Measurements from ENCODE around the gene ANLN. TPM values are rescaled to one million over a fixed set of nuclear protein-coding genes. Genes with fewer than 3 reads are reported as not detected.

The ANLN gene
- polyA plus RNA-seq, 1 donor (not counting 4 experiments of a cell fraction or from before 2014, with no cell fraction given) = 65.8 TPM

GRCh38 chr7:36400606-36401005, 10.9 kb downstream of the ANLN start:
- no peak for TF ChIP-seq EZH2 (IDR thresholded peaks at IDR 0.05; ENCODE audit: low read length)
- TF ChIP-seq, protein P1, sequence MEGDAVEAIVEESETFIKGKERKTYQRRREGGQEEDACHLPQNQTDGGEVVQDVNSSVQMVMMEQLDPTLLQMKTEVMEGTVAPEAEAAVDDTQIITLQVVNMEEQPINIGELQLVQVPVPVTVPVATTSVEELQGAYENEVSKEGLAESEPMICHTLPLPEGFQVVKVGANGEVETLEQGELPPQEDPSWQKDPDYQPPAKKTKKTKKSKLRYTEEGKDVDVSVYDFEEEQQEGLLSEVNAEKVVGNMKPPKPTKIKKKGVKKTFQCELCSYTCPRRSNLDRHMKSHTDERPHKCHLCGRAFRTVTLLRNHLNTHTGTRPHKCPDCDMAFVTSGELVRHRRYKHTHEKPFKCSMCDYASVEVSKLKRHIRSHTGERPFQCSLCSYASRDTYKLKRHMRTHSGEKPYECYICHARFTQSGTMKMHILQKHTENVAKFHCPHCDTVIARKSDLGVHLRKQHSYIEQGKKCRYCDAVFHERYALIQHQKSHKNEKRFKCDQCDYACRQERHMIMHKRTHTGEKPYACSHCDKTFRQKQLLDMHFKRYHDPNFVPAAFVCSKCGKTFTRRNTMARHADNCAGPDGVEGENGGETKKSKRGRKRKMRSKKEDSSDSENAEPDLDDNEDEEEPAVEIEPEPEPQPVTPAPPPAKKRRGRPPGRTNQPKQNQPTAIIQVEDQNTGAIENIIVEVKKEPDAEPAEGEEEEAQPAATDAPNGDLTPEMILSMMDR (optimal IDR thresholded peaks at IDR 0.05 in 1 of 3, IDR thresholded peaks at IDR 0.05 in 1 of 3, conservative IDR thresholded peaks at IDR 0.05 in 1 of 3; ENCODE audit: extremely low read depth in 1 of 3, insufficient read depth in 2 of 3, low read length in 3 of 3) = no peak
- H3K79me2 ChIP-seq (ENCODE audit: control insufficient read depth, insufficient read depth, low read length) = peaks cover 85% of the 10 kb centered on the region
- peaks cover 2% of the 10 kb centered on the region for H4K20me1 ChIP-seq (ENCODE audit: control insufficient read depth, extremely low read depth, insufficient read depth, low read length)
- H3K9ac ChIP-seq (ENCODE audit: control insufficient read depth, extremely low read depth, insufficient read depth, low read length) = no peak overlapping the region
- no peak for FAIRE-seq
- no peak overlapping the region for H2AFZ ChIP-seq (ENCODE audit: control insufficient read depth, low read length)
- no peak overlapping the region for H3K4me2 ChIP-seq (ENCODE audit: control insufficient read depth, extremely low read depth, insufficient read depth, low read depth, low read length)
- H3K36me3 ChIP-seq (ENCODE audit: control insufficient read depth in 2 of 2, extremely low read depth in 1 of 2, insufficient read depth in 2 of 2, low read length in 2 of 2) = peaks cover 2 to 34% of the 10 kb centered on the region in 2 experiments
- dilution Hi-C loops (cut with MboI; ENCODE audit: extremely low pct_ligation_motif_present, low sequenced_read_pairs) = no loop called here
- H3K9me1 ChIP-seq (ENCODE audit: control insufficient read depth, extremely low read depth, insufficient read depth, low read length) = no peaks in the 10 kb centered on the region
- no peaks in the 10 kb centered on the region for H3K27me3 ChIP-seq (ENCODE audit: control insufficient read depth, extremely low read depth, insufficient read depth, low read length)
- H3K4me3 ChIP-seq (ENCODE audit: control insufficient read depth in 2 of 3, extremely low read depth in 1 of 3, insufficient read depth in 2 of 3, low read depth in 1 of 3, low read length in 3 of 3) = no peak overlapping the region
- H3K9me3 ChIP-seq (ENCODE audit: control insufficient read depth, low read depth, low read length) = no peaks in the 10 kb centered on the region
- no peaks in the 10 kb centered on the region for H3K4me1 ChIP-seq (ENCODE audit: control insufficient read depth, extremely low read depth, insufficient read depth, low read length)
- DNase-seq (ENCODE audit: low read depth, low spot score) = no peak
- H3K27ac ChIP-seq (ENCODE audit: control insufficient read depth, insufficient read depth, low read length) = no peak overlapping the region

DNA sequence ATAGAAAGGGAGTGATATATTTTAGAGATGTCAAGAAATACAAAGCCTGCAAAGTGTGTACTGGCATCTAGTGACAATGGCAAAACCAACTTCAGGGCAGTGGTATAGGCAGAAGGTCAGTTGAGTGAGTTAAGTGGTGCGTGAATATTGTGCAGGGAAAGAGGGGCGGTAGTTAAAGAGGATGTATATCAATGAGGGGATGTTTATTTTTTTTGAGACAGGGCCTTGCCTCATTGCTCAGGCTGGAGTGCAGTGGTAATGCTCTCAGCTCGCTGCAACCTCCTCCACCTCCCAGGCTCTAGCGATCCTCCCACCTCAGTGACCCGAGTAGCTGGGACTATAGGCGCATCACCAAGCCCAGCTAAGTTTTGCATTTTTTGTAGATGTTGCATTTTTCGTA, 13.8 kb downstream of the ANLN start:
- no peak overlapping the region for H3K27ac ChIP-seq (ENCODE audit: control insufficient read depth, insufficient read depth, low read length)
- no peak overlapping the region for H3K4me3 ChIP-seq (ENCODE audit: control insufficient read depth in 2 of 3, extremely low read depth in 1 of 3, insufficient read depth in 2 of 3, low read depth in 1 of 3, low read length in 3 of 3)
- no peaks in the 10 kb centered on the region for H4K20me1 ChIP-seq (ENCODE audit: control insufficient read depth, extremely low read depth, insufficient read depth, low read length)
- H3K9ac ChIP-seq (ENCODE audit: control insufficient read depth, extremely low read depth, insufficient read depth, low read length) = no peak overlapping the region
- peaks cover 0 to 28% of the 10 kb centered on the region in 2 experiments for H3K36me3 ChIP-seq (ENCODE audit: control insufficient read depth in 2 of 2, extremely low read depth in 1 of 2, insufficient read depth in 2 of 2, low read length in 2 of 2)
- no peak for TF ChIP-seq EZH2 (IDR thresholded peaks at IDR 0.05; ENCODE audit: low read length)
- TF ChIP-seq, protein P1 (optimal IDR thresholded peaks at IDR 0.05 in 1 of 3, IDR thresholded peaks at IDR 0.05 in 1 of 3, conservative IDR thresholded peaks at IDR 0.05 in 1 of 3; ENCODE audit: extremely low read depth in 1 of 3, insufficient read depth in 2 of 3, low read length in 3 of 3) = no peak
- no peaks in the 10 kb centered on the region for H3K4me1 ChIP-seq (ENCODE audit: control insufficient read depth, extremely low read depth, insufficient read depth, low read length)
- DNase-seq (ENCODE audit: low read depth, low spot score) (no peak), FAIRE-seq (no peak)
- H3K27me3 ChIP-seq (ENCODE audit: control insufficient read depth, extremely low read depth, insufficient read depth, low read length) = no peaks in the 10 kb centered on the region
- no peak overlapping the region for H3K4me2 ChIP-seq (ENCODE audit: control insufficient read depth, extremely low read depth, insufficient read depth, low read depth, low read length)
- peaks cover 72% of the 10 kb centered on the region for H3K79me2 ChIP-seq (ENCODE audit: control insufficient read depth, insufficient read depth, low read length)
- no peaks in the 10 kb centered on the region for H3K9me3 ChIP-seq (ENCODE audit: control insufficient read depth, low read depth, low read length)
- no peak overlapping the region for H2AFZ ChIP-seq (ENCODE audit: control insufficient read depth, low read length)
- no peaks in the 10 kb centered on the region for H3K9me1 ChIP-seq (ENCODE audit: control insufficient read depth, extremely low read depth, insufficient read depth, low read length)
- dilution Hi-C loops (cut with MboI; ENCODE audit: extremely low pct_ligation_motif_present, low sequenced_read_pairs) = no loop called here

Measured in keratinocyte (primary cell).